WERI-Rb-1 (cell line): ENCODE data around the gene MRPS35.

ENCODE experiments used
- DNase-seq: peaks from one replicate; pipeline ENCODE4 v3.0.0-alpha.2; 2020
- H3K27ac ChIP-seq: fragments of 250-450 bp; sonication (Bioruptor Pico); 2 replicates; pipeline ENCODE4 v1.5.1; 2020; ENCODE audit warnings: mild to moderate bottlenecking, moderate library complexity
- H3K27me3 ChIP-seq: fragments of 250-450 bp; sonication (Bioruptor Pico); 2 replicates; pipeline ENCODE4 v1.5.1; 2021; ENCODE audit warnings: mild to moderate bottlenecking, low read depth, moderate library complexity; ENCODE audit not compliant: insufficient read depth, severe bottlenecking
- H3K36me3 ChIP-seq: fragments of 250-450 bp; sonication (Bioruptor Pico); 2 replicates; pipeline ENCODE4 v1.5.1; 2020; ENCODE audit warnings: mild to moderate bottlenecking, moderate library complexity
- H3K4me3 ChIP-seq: 2 replicates; pipeline ENCODE4 v1.5.1; 2011; ENCODE audit warnings: low read depth, mild to moderate bottlenecking, control low read depth, low read length
- H3K9me3 ChIP-seq: fragments of 250-450 bp; sonication (Bioruptor Pico); 2 replicates; pipeline ENCODE4 v1.5.1; 2021; ENCODE audit warnings: mild to moderate bottlenecking, moderate library complexity; ENCODE audit not compliant: severe bottlenecking
- TF ChIP-seq, protein P1 (sequence below): IDR thresholded peaks from 2 replicates; pipeline ENCODE4 v1.5.1; 2011; ENCODE audit warnings: low read depth, mild to moderate bottlenecking, control low read depth, inconsistent platforms, low read length

The MRPS35 gene

DNA sequence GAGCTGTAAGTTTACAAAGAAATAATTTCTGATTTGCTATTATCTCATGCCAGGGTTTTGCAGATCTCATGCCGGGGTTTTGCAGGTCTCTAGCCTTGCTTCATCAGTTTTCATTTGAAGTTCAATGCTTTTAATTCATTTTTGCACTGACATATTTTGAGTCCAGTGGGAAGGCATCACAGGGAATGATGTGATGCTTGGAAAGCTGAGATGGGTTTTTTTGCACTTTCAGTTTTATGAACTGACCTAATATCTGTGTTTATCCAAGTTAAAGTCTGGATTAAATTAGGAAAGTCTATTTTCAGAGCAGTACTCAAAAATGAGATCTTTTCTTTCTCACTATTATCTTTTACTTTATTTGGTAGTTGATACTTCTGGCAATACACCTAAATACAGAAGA is 38.0 kb upstream of the MRPS35 start:
- Histone ChIP-seq H3K27me3 (no peaks in the 10 kb centered on the region), H3K4me3 (no peak overlapping the region), H3K27ac (no peak overlapping the region), H3K36me3 (no peaks in the 10 kb centered on the region; the same call in none of the 2 replicates), H3K9me3 (no peaks in the 10 kb centered on the region)
- DNase-seq, result no peak
- TF ChIP-seq, protein P1, sequence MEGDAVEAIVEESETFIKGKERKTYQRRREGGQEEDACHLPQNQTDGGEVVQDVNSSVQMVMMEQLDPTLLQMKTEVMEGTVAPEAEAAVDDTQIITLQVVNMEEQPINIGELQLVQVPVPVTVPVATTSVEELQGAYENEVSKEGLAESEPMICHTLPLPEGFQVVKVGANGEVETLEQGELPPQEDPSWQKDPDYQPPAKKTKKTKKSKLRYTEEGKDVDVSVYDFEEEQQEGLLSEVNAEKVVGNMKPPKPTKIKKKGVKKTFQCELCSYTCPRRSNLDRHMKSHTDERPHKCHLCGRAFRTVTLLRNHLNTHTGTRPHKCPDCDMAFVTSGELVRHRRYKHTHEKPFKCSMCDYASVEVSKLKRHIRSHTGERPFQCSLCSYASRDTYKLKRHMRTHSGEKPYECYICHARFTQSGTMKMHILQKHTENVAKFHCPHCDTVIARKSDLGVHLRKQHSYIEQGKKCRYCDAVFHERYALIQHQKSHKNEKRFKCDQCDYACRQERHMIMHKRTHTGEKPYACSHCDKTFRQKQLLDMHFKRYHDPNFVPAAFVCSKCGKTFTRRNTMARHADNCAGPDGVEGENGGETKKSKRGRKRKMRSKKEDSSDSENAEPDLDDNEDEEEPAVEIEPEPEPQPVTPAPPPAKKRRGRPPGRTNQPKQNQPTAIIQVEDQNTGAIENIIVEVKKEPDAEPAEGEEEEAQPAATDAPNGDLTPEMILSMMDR, result no peak

DNA sequence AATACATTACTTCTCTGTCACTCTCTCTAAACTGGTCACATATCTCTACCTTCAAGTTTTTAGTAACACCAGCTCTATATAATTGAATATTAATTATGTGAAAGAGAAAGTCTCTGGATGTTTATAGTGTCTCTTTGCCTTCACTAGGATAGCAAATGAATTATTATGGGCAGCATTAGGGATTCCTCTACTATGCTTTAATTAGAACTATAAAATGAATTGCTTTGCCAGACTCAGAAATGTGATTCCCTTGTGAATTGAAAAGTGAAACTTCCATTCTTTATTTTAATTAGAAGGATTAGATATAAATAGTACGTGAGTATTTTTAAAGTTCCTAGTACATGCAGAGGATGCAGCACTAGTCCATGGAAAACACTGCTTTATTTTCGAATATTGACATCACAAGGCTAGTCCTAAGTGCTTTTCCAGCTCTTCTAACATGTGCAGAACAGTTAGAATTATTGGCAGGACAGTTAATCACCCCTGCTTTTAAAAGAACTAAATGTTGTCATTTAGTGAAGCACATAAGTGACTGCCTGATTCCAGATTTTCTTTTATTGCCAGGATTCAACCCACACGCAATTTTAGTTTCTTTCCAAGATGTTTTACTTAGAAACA is 37.4 kb upstream of the MRPS35 start:
- TF ChIP-seq, protein P1, result no peak
- H3K27ac ChIP-seq, result no peak overlapping the region
- H3K27me3 ChIP-seq, result no peaks in the 10 kb centered on the region
- H3K36me3 ChIP-seq, result no peaks in the 10 kb centered on the region; the same call in 1 of the 2 replicates
- DNase-seq, result no peak
- no peaks in the 10 kb centered on the region for H3K9me3 ChIP-seq
- H3K4me3 ChIP-seq, result no peak overlapping the region

DNA sequence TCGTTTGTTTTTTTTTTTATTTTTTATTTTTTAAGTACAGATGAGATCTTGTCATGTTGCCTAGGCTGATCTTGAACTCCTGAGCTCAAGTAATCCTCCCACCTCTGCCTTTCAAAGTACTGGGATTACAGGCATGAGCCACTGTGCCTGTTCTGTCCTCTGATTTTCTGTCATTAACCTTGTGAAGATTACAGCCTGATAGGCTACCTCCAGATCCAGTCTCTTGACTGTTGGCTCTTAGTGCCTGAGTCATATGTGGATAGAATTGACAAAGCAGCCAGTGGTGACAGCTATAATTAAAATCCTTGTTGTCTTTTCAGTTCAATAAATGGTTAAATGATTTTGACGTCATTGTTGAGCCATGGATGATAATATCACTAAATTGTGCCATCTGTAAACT is 35.6 kb upstream of the MRPS35 start:
- Histone ChIP-seq H3K4me3 (no peak overlapping the region), H3K36me3 (no peaks in the 10 kb centered on the region; the same call in 1 of the 2 replicates), H3K27me3 (no peaks in the 10 kb centered on the region), H3K27ac (no peak overlapping the region), H3K9me3 (no peaks in the 10 kb centered on the region)
- TF ChIP-seq, protein P1, result no peak
- peak; percentile 12 for DNase-seq

DNA sequence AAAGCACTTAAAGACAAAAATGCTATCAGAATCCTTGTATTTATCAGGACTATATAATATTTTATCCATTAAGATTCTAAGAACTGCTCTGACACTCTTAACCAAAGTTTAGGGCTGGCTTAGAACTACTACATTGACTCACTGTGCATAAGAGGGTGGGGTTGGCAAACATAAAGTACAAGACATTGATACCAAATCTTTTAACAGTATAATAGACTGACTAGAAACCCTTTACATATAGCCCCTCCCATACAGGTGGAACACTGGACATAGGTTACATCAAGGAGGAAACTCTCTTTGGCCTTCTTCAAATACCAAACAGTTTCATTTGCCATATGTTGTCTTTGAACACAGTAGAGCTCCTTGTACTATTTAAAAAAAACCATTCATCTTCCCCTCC is 30.0 kb upstream of the MRPS35 start:
- Histone ChIP-seq H3K4me3 (no peak overlapping the region), H3K36me3 (no peaks in the 10 kb centered on the region; the same call in 1 of the 2 replicates), H3K27me3 (no peaks in the 10 kb centered on the region), H3K9me3 (no peaks in the 10 kb centered on the region), H3K27ac (no peak overlapping the region)
- DNase-seq, result no peak
- TF ChIP-seq, protein P1, result no peak

DNA sequence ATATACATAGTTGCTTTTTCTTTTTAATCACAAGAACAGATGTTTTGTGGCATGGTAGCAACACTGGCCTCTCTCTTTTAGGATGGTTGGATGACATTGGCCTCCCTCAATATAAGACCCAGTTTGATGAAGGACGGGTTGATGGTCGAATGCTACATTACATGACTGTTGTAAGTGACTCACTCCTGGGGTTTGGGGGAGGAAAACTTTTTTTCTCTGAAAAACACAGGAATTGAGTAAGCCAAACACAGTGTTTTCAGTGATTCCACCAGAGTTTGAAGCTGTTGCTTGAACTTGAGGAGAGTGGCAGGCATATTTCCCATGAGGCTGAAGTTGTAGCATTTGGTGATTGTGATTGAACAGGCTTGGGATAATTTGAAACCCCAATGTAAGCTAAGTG is 28.1 kb upstream of the MRPS35 start:
- no peak overlapping the region for H3K27ac ChIP-seq
- TF ChIP-seq, protein P1, result no peak
- no peaks in the 10 kb centered on the region for H3K27me3 ChIP-seq
- no peak for DNase-seq
- no peaks in the 10 kb centered on the region for H3K36me3 ChIP-seq
- no peaks in the 10 kb centered on the region for H3K9me3 ChIP-seq
- no peak overlapping the region for H3K4me3 ChIP-seq

DNA sequence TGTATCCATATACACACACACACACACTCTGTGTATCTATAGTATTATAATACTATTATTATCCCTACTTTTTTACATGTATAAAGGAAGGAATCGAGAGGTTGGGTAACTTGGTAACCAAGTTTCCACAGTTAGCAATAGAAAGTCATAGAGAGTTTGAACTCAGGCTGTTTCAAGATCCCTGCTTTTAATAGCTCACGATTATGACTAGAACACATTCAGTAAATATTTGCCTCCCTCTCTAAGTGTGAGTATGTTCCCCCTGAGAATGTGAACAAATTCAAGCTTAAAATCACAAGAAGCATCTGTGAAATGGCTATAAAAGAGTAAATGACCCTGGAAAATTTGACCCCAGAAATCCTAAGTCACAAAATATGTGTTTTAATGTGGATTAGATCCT is 25.4 kb upstream of the MRPS35 start:
- TF ChIP-seq, protein P1, result no peak
- H3K27ac ChIP-seq, result no peak overlapping the region
- H3K36me3 ChIP-seq, result no peaks in the 10 kb centered on the region

More for the DNA sequence above, 25.4 kb upstream of the MRPS35 start:
- no peak for DNase-seq
- no peaks in the 10 kb centered on the region for H3K9me3 ChIP-seq
- no peaks in the 10 kb centered on the region for H3K27me3 ChIP-seq
- H3K4me3 ChIP-seq, result no peak overlapping the region
